ENCODE results near the gene TBC1D22A. TPM values are rescaled to one million over a fixed set of nuclear protein-coding genes. Genes with fewer than 3 reads are reported as not detected.
"Not testable (repeated sequence)": the region's sequence is repeated elsewhere in the genome, so short reads cannot be mapped to it uniquely, and the experiment has no call there.

The TBC1D22A gene
- total RNA-seq, 2 experiments from 2014 or later, result 47.2 to 49.1 TPM

DNA sequence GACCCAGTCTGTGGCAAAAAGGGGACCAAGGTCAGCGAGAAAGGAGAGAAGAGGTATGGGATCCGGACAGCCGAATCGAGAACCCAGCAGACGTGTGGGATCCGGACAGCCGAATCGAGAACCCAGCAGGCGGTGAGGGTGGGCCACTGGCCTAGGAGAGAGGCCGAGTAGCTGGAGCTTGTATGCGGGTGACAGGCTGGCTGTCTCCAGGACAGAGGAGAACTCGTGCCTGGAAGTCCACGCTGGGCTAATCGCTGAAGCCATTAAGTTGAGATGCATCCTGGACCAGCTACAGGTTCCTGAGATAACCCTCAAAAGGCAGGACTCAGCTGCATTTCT lies 30.4 kb upstream of the TBC1D22A start:
- Mint-ChIP-seq H3K27ac (no peak overlapping the region), H3K4me1 (peaks cover 38% of the 10 kb centered on the region), H3K4me3 (no peak overlapping the region), H3K9me3 (no peaks in the 10 kb centered on the region), H3K27me3 (no peaks in the 10 kb centered on the region), H3K36me3 (peaks cover 15% of the 10 kb centered on the region)
- no peak for ATAC-seq (ENCODE audit: low read depth)
- DNase-seq, result no peak
- POLR2A ChIA-PET, result no interaction called here

DNA sequence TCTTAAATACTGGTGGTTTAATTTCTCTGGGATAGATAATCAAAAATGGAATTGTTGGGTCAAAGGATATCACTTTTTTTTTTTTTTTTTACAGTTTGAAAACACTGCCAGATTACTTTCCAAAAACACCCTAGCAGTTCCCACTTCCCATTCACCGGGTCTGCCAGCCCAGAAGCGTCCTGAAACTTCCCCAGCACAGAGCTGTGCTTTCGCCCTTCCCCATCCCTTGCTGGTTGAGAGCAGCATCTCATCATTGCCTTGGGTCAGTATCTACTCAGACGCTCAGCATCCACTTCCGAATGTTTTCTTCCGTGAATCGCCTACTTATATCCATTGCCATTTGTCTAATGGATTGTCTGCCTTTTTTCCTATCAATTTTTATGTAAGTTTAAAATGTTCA lies 29.9 kb upstream of the TBC1D22A start:
- DNase-seq (no peak), ATAC-seq (ENCODE audit: low read depth) (no peak)
- H3K27ac Mint-ChIP-seq, result no peak overlapping the region
- H3K4me1 Mint-ChIP-seq, result peaks cover 41% of the 10 kb centered on the region
- H3K36me3 Mint-ChIP-seq, result peaks cover 17% of the 10 kb centered on the region
- POLR2A ChIA-PET, result no interaction called here
- H3K9me3 Mint-ChIP-seq, result no peaks in the 10 kb centered on the region
- no peak overlapping the region for H3K4me3 Mint-ChIP-seq
- H3K27me3 Mint-ChIP-seq, result no peaks in the 10 kb centered on the region

DNA sequence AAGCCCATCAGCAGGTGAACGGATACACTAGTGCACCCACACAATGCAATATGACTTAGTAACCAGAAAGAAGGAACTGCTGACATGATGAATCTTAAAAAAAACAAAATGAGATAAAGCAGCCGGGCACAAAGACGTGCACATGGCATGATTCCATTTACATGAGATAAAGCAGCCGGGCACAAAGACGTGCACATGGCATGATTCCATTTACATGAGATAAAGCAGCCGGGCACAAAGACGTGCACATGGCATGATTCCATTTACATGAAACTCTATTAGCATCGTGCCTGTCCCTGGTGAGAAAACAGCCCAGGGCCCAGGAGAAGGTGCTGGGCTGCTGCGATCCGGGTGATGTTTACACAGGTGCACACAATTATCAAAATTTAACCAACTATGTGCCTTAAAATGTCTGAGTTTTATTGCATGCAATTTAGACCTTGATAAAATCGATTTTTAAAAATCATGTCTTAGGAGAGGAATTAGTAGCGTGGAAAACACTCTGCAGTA lies 28.2 kb upstream of the TBC1D22A start:
- ATAC-seq (ENCODE audit: low read depth); H3K27ac Mint-ChIP-seq; POLR2A ChIA-PET; H3K27me3 Mint-ChIP-seq; DNase-seq; H3K4me3 Mint-ChIP-seq; H3K9me3 Mint-ChIP-seq: not testable (repeated sequence)
- peaks cover 46% of the 10 kb centered on the region for H3K4me1 Mint-ChIP-seq
- H3K36me3 Mint-ChIP-seq, result peaks cover 17% of the 10 kb centered on the region

GRCh38 chr22:46734830-46735453 lies 27.5 kb upstream of the TBC1D22A start:
- no peak for ATAC-seq (ENCODE audit: low read depth)
- Mint-ChIP-seq H3K27ac (peak overlapping the region; percentile 76), H3K9me3 (no peaks in the 10 kb centered on the region), H3K36me3 (peaks cover 14% of the 10 kb centered on the region), H3K27me3 (no peaks in the 10 kb centered on the region), H3K4me1 (peaks cover 47% of the 10 kb centered on the region), H3K4me3 (peak overlapping the region; percentile 100)
- POLR2A ChIA-PET, result interaction anchor here (1.2 to 2.7 kb wide), 3 partner anchors 14 to 69 kb away, joined by 3 to 13 read pairs (median 10); partner anchors contain the start of gene TBC1D22A
- DNase-seq, result no peak

DNA sequence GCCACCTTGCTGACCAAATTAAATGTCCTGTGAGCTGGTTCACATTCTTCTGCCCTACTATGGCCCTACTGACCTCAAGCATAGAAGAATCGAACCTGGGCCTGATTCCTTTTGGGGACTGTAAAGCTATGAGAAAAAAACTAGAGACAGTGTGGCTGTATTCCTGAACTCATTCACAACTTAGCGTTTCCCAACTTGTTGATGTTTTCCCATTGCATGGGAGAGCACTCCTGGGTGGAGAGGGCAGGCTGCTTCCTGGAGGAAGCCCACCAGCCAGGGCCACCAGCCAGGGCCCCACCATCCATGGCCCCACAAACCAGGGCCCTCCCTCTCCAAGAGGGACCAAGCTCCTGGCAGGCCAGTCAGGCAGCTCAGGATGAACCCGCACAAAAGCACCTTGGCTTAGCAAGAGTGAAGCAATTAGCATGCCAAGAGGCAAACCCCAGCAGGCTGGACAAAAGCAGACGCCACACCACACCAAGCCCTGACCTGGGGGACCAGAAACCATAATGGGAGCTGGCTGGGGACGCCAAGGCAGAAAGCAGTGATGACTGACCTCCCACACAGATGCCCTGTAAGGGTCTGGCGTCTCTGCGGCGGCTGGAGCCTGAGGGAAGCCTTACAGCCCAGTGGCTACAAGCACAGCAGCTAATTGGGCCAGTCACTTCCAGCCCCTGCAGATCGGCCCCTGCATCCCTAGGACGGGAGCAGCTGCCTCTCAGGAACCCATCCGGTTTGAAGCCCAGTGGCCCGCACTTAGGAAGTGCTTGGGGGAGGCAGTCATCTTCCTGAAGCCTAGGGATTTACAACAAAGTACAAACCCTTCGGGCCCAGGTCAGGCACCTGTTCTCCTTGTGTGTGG lies 26.5 kb upstream of the TBC1D22A start:
- H3K4me3 Mint-ChIP-seq, result peak overlapping the region; percentile 100
- no peaks in the 10 kb centered on the region for H3K9me3 Mint-ChIP-seq
- ATAC-seq (ENCODE audit: low read depth), result no peak
- H3K36me3 Mint-ChIP-seq, result peaks cover 14% of the 10 kb centered on the region
- no peaks in the 10 kb centered on the region for H3K27me3 Mint-ChIP-seq
- peak overlapping the region; percentile 96 for H3K27ac Mint-ChIP-seq
- POLR2A ChIA-PET, result interaction anchor here (1.2 to 2.7 kb wide), 3 partner anchors 13 to 68 kb away, joined by 3 to 13 read pairs (median 10); partner anchors contain the start of gene TBC1D22A
- peaks cover 41% of the 10 kb centered on the region for H3K4me1 Mint-ChIP-seq
- no peak for DNase-seq

DNA sequence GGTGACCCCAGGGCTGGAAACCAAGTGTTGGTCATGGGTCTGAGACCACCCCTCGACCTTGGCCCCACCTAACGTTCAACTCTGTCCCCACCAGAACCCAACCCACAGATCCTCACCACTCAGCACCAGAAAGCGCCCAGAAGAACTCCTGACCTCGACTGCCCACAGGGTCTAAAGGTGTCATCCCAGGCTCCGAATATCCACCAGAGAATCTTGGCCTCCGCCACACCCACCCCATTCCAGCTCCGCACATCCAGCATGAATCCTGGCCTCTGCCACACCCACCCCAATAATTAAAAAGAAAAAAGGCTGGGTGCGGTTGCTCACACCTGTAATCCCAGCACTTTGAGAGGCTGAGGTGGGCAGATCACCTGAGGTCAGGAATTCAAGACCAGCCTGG lies 25.7 kb upstream of the TBC1D22A start:
- Mint-ChIP-seq H3K4me1 (peaks cover 38% of the 10 kb centered on the region), H3K36me3 (peaks cover 11% of the 10 kb centered on the region), H3K27me3 (no peaks in the 10 kb centered on the region), H3K4me3 (peak overlapping the region; percentile 100), H3K27ac (peak overlapping the region; percentile 96), H3K9me3 (no peaks in the 10 kb centered on the region)
- POLR2A ChIA-PET, result interaction anchor here (2.7 kb wide), 1 partner anchor 26 kb away, joined by 13 read pairs; the partner anchor contains the start of gene TBC1D22A
- ATAC-seq (ENCODE audit: low read depth) (no peak), DNase-seq (no peak)

- Mint-ChIP-seq H3K9me3 (no peaks in the 10 kb centered on the region), H3K4me1 (peaks cover 37% of the 10 kb centered on the region), H3K36me3 (peaks cover 9% of the 10 kb centered on the region), H3K27me3 (no peaks in the 10 kb centered on the region), H3K27ac (peak overlapping the region; percentile 96), H3K4me3 (peak overlapping the region; percentile 100)
- ATAC-seq (ENCODE audit: low read depth), result peak; percentile 48
- peak; percentile 68 for DNase-seq
- POLR2A ChIA-PET, result interaction anchor here (2.7 kb wide), 1 partner anchor 25 kb away, joined by 13 read pairs; the partner anchor contains the start of gene TBC1D22A
Measured at GRCh38 chr22:46737105-46737975, 25.1 kb upstream of the TBC1D22A start.

DNA sequence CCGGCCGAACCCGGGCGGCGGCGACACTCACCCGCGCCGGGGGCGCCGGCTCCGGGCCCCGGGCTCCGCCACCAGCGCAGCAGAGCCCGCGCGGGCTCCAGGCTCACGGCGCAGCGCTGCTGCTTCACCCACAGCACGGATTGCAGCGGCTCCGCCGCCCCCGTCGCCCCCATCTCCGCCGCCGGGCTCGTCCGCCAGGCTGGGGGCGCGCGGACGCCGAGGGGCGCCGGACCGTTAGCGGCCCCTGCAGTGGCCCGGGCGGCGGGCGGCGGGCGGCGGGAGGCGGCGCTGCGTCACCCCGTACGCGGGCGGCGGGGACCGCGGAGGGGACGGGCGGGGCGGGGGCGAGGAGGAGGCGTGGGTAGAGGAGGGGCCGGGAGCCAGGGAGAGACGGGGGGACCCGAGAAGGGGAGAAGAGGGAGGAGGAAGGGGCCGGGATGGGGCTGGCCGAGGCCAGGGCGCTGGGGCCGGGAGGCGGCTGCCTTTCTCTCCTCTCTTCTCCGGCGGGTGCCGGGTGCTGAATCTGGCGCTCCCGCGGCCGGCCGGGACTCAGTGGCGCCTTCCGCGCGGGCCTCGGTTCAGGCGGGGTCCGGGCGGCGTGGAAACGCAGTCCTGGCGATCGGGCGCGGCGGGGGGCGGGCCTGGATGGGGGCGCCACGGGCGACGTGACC lies 24.3 kb upstream of the TBC1D22A start, which contains the start of gene CERK:
TSS of gene CERK (minus strand) at position 277 of the 671 bp plus-strand sequence. CDS start at position 173, 104 bp downstream.
- Mint-ChIP-seq H3K27ac (peak within 1 kb of the TSS; percentile 96), H3K36me3 (peaks cover 14% of the 10 kb centered on the region), H3K4me3 (peak within 1 kb of the TSS; percentile 100), H3K9me3 (peaks cover 4% of the 10 kb centered on the region), H3K4me1 (peaks cover 34% of the 10 kb centered on the region), H3K27me3 (no peaks in the 10 kb centered on the region)
- POLR2A ChIA-PET, result interaction anchor here (1.1 to 3.4 kb wide), 4 partner anchors 11 to 53 kb away, joined by 5 to 18 read pairs (median 12); partner anchors contain the start of gene TBC1D22A
- ATAC-seq (ENCODE audit: low read depth) (peak; percentile 57), DNase-seq (peak; percentile 75)

- Mint-ChIP-seq H3K27me3 (no peaks in the 10 kb centered on the region), H3K4me1 (peaks cover 34% of the 10 kb centered on the region), H3K27ac (peak overlapping the region; percentile 89), H3K4me3 (peak overlapping the region; percentile 88), H3K36me3 (peaks cover 15% of the 10 kb centered on the region), H3K9me3 (peaks cover 4% of the 10 kb centered on the region)
- no peak for ATAC-seq (ENCODE audit: low read depth)
- POLR2A ChIA-PET, result interaction anchor here (1.1 to 3.4 kb wide), 4 partner anchors 10 to 53 kb away, joined by 3 to 18 read pairs (median 8); partner anchors contain the start of gene TBC1D22A
- DNase-seq, result peak; percentile 56
Measured at GRCh38 chr22:46738647-46739093, 23.8 kb upstream of the TBC1D22A start.

DNA sequence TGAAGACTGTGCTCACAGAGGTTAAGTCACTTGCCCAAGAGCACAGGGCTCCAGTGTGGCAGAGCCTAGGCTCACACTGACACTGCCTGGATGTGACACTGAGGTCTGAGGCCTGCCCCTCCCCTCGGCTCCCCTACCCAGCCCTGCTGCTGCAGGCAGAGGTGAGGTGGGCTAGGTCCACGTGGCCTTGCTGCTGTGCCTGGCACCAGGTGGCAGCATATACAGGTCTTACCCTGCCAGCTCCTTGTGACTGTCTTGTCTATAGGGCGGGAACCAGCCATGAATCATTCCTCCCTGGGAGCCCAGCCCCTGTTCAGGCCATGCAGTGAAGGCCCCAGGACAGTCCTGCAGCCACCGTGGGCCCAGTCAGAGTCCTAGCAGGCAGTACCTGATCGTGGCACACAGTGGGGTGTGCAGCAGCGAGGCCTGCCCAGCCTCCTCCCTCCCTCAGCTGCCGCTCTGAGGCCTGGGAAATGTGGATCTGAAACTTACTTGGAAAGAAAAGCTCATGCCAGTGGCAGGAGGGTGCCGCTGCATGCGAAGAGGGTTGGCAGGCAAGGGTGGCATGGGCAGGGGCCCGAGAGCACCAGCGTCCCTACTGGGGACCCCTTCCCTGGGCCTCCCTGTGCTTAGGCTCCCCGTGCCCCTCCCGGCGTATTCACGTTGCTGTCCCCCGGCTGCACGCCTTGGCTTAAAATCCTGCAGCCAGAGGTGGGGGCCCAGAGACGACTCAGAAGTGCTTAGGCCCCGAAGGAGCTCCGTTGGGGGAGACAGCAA lies 23.2 kb upstream of the TBC1D22A start:
- H3K9me3 Mint-ChIP-seq, result peaks cover 4% of the 10 kb centered on the region
- ATAC-seq (ENCODE audit: low read depth), result peak; percentile 38
- H3K36me3 Mint-ChIP-seq, result peaks cover 15% of the 10 kb centered on the region
- no peak for DNase-seq
- peaks cover 33% of the 10 kb centered on the region for H3K4me1 Mint-ChIP-seq
- H3K4me3 Mint-ChIP-seq, result peak overlapping the region; percentile 88
- POLR2A ChIA-PET, result interaction anchor here (1.0 to 3.4 kb wide), 5 partner anchors 10 to 52 kb away, joined by 3 to 18 read pairs (median 5); partner anchors contain the start of gene TBC1D22A
- H3K27ac Mint-ChIP-seq, result peak overlapping the region; percentile 89
- no peaks in the 10 kb centered on the region for H3K27me3 Mint-ChIP-seq

- POLR2A ChIA-PET, result interaction anchor here (2.7 to 3.4 kb wide), 2 partner anchors 8 to 21 kb away, joined by 10 to 18 read pairs; partner anchors contain the start of gene TBC1D22A
- H3K4me3 Mint-ChIP-seq, result peak overlapping the region; percentile 22
Measured at GRCh38 chr22:46740910-46741780, 21.3 kb upstream of the TBC1D22A start.

More at GRCh38 chr22:46740910-46741780, 21.3 kb upstream of the TBC1D22A start:
- ATAC-seq (ENCODE audit: low read depth) (no peak), DNase-seq (no peak)
- Mint-ChIP-seq H3K27me3 (no peaks in the 10 kb centered on the region), H3K36me3 (peaks cover 10% of the 10 kb centered on the region), H3K27ac (peak overlapping the region; percentile 70), H3K9me3 (peaks cover 4% of the 10 kb centered on the region), H3K4me1 (peaks cover 17% of the 10 kb centered on the region)
